Adipocyte (in vitro differentiated cells): ENCODE measurements around the gene CREB3L1.

Source experiments
- DNase-seq: peaks from one replicate; pipeline ENCODE4 v3.0.0-alpha.2; 2015; ENCODE audit warnings: low read depth
- H3K27me3 ChIP-seq: replicated peaks from 2 replicates; pipeline ENCODE4 v1.7.0; 2013; ENCODE audit warnings: mild to moderate bottlenecking, low read length, moderate library complexity; ENCODE audit not compliant: control insufficient read depth, insufficient read depth
- H3K36me3 ChIP-seq: 2 replicates; pipeline ENCODE4 v1.7.0; 2013; ENCODE audit warnings: low read length, mild to moderate bottlenecking, moderate library complexity; ENCODE audit not compliant: control insufficient read depth, insufficient read depth, severe bottlenecking
- H3K4me1 ChIP-seq: 2 replicates; pipeline ENCODE4 v1.7.0; 2013; ENCODE audit warnings: mild to moderate bottlenecking, low read length, moderate library complexity; ENCODE audit not compliant: control insufficient read depth, insufficient read depth
- H3K4me3 ChIP-seq: 2 replicates; pipeline ENCODE4 v1.7.0; 2013; ENCODE audit warnings: mild to moderate bottlenecking, low read length, moderate library complexity
- H3K9ac ChIP-seq: 2 replicates; pipeline ENCODE4 v1.7.0; 2013; ENCODE audit warnings: mild to moderate bottlenecking, low read length, moderate library complexity
- H3K9me3 ChIP-seq: 2 replicates; pipeline ENCODE4 v1.7.0; 2013; ENCODE audit warnings: mild to moderate bottlenecking, low read length, moderate library complexity; ENCODE audit not compliant: control insufficient read depth

CREB3L1 gene

GRCh38 chr11:46293066-46293465 is 15.6 kb downstream of the CREB3L1 start:
- Histone ChIP-seq H3K9me3 (no peaks in the 10 kb centered on the region), H3K9ac (peak overlapping the region; percentile 86), H3K36me3 (no peaks in the 10 kb centered on the region), H3K4me3 (no peak overlapping the region), H3K27me3 (no peaks in the 10 kb centered on the region), H3K4me1 (peaks cover 79% of the 10 kb centered on the region)
- no peak for DNase-seq

- no peaks in the 10 kb centered on the region for H3K36me3 ChIP-seq
- peak overlapping the region; percentile 10 for H3K4me3 ChIP-seq
- peaks cover 83% of the 10 kb centered on the region for H3K4me1 ChIP-seq
- no peaks in the 10 kb centered on the region for H3K9me3 ChIP-seq
- no peaks in the 10 kb centered on the region for H3K27me3 ChIP-seq
- peak overlapping the region; percentile 86 for H3K9ac ChIP-seq
- peak; percentile 84 for DNase-seq
Measured at GRCh38 chr11:46293641-46294103, 16.2 kb downstream of the CREB3L1 start.

GRCh38 chr11:46294365-46295309 is 17.2 kb downstream of the CREB3L1 start:
- no peaks in the 10 kb centered on the region for H3K36me3 ChIP-seq
- DNase-seq: peak; percentile 92
- H3K9ac ChIP-seq: peak overlapping the region; percentile 86
- H3K27me3 ChIP-seq: no peaks in the 10 kb centered on the region
- H3K4me3 ChIP-seq: peak overlapping the region; percentile 82
- no peaks in the 10 kb centered on the region for H3K9me3 ChIP-seq
- H3K4me1 ChIP-seq: peaks cover 86% of the 10 kb centered on the region

- Histone ChIP-seq H3K9me3 (no peaks in the 10 kb centered on the region), H3K9ac (peak overlapping the region; percentile 86), H3K27me3 (no peaks in the 10 kb centered on the region), H3K4me1 (peaks cover 84% of the 10 kb centered on the region), H3K36me3 (peaks cover 5% of the 10 kb centered on the region), H3K4me3 (peak overlapping the region; percentile 82)
- DNase-seq: peak; percentile 92
Measured at GRCh38 chr11:46295312-46296058, 18.0 kb downstream of the CREB3L1 start.

GRCh38 chr11:46296059-46296527 is 18.6 kb downstream of the CREB3L1 start:
- Histone ChIP-seq H3K36me3 (peaks cover 5% of the 10 kb centered on the region), H3K9ac (peak overlapping the region; percentile 86), H3K4me1 (peaks cover 79% of the 10 kb centered on the region), H3K4me3 (peak overlapping the region; percentile 82), H3K9me3 (no peaks in the 10 kb centered on the region), H3K27me3 (no peaks in the 10 kb centered on the region)
- DNase-seq: no peak

DNA sequence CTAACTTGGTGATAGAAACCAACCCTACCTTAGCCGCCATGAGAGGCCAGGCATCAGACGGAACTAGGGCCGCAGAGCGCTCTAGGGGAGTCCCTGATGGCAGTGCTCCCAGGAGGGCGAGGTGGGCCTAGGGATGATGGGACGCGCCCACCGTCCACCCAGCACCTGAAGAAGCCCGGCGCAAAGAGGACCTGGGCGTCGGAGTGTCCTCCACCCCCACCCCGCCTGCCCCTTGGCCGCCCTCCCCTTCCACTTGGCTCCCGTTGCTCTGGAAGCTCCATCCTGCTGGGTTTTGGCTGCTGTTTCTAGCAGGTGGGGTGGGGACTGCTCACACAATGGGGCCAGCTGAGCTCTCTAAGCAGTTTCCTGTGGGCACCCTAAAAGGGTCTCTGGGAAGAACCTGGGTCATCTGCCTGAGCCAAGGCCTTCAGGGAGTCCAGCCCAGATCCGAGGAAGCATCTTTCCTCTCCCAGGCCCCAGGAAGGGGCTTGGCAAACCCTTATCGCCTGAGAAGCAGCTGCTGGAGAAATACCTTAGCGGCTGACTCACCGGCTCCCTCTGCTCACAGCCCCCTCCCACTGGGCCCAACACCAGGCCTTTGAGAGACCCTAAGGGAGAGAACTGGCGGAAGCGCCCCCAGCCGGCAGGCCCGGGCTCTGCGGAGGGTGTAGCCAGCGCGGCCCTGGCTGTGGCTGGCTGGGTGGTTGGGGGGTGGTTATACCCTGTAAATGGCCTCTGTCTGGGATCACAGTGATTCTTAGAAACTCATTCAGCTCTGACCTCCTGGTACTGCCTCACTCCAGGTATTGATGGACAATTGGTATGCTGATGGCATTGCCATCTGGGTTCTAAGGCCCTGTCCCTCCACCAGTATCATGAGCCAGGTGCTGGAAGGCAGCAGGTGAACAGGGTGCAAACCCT is 19.3 kb downstream of the CREB3L1 start:
- H3K36me3 ChIP-seq: peaks cover 5% of the 10 kb centered on the region
- no peaks in the 10 kb centered on the region for H3K27me3 ChIP-seq
- peak overlapping the region; percentile 86 for H3K9ac ChIP-seq
- H3K4me3 ChIP-seq: peak overlapping the region; percentile 82
- DNase-seq: peak; percentile 94
- no peaks in the 10 kb centered on the region for H3K9me3 ChIP-seq
- H3K4me1 ChIP-seq: peaks cover 72% of the 10 kb centered on the region

DNA sequence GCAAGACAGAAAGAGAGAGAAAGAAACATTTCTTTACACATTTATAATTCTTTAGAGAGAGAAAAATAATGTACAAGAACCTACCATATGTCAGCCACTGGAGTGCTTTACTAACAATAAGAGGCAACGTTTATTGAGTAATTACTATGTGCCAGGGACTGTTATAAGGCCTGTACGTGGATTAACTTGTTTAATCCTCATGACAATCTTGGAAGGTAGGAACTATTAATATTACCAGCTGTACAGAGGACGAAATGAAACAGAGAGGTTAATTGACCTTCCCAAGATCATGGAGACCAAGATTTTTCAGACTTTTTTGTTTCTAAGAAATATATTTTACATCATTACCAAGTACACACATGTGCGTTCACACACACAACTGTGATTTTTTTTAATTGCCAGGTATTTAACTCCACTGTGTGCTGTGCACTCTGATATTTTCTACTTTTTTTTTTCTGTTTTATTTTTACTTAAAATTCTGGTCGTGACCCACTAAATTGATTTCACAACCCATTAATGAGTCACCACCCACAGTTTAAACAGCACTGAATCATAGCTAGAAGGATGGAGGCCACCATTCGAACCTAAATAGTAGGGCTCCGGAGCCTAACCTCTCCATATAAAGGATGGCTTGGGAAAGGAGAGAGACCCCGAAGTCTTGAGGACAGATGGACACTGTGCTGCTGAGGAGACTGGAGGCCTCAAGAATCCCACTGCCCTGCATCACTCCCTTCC is 21.4 kb downstream of the CREB3L1 start:
- H3K36me3 ChIP-seq: peaks cover 19% of the 10 kb centered on the region
- H3K4me1 ChIP-seq: peaks cover 51% of the 10 kb centered on the region
- no peaks in the 10 kb centered on the region for H3K27me3 ChIP-seq
- H3K4me3 ChIP-seq: peak overlapping the region; percentile 58
- peak overlapping the region; percentile 38 for H3K9ac ChIP-seq
- peak; percentile 91 for DNase-seq
- H3K9me3 ChIP-seq: no peaks in the 10 kb centered on the region

DNA sequence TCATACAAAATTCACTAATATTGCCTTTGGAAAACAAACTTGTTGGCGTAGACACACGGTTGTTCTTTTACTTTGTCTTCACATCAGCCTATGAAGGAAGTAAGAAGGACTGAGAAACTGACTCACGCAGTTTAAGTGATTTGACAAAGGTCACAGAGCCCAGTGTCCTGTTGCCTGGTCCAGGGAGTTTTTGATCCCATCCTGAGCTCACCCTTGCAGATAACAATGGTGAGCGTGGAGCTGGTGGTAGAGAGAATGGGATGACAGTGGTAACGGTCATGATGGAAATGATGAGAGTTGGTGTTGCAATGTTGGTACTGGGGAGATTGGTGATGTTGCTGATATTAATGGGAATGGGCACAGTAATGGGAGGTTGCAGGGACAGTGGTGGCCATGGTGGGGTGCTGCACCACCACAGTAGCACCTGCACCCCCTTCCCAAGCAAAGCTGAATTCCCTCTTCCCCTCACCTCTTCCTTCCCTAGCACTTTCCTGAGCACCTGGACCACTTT is 22.0 kb downstream of the CREB3L1 start:
- H3K27me3 ChIP-seq: no peaks in the 10 kb centered on the region
- no peak for DNase-seq
- peaks cover 45% of the 10 kb centered on the region for H3K4me1 ChIP-seq
- H3K9me3 ChIP-seq: no peaks in the 10 kb centered on the region
- H3K36me3 ChIP-seq: peaks cover 19% of the 10 kb centered on the region
- peak overlapping the region; percentile 38 for H3K9ac ChIP-seq
- peak overlapping the region; percentile 58 for H3K4me3 ChIP-seq

DNA sequence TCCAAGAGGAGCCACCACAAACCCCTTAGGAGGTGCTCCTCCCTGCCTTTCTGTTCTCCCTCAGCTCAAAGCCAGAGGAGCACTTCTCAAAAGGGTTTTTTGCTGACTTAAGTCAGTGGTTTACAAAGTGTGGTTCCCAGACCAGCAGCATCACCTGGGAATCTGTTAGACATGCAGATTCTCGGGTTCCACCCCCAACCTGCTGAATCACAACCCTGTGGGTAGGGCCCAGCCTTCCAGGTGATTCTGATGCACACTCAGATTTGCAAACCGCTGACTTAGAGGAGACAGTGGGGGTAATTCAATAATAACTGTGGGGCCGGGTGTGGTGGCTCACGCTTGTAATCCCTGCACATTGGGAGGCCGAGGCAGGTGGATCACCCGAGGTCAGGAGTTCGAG is 22.8 kb downstream of the CREB3L1 start:
- H3K36me3 ChIP-seq: peaks cover 19% of the 10 kb centered on the region

DNA sequence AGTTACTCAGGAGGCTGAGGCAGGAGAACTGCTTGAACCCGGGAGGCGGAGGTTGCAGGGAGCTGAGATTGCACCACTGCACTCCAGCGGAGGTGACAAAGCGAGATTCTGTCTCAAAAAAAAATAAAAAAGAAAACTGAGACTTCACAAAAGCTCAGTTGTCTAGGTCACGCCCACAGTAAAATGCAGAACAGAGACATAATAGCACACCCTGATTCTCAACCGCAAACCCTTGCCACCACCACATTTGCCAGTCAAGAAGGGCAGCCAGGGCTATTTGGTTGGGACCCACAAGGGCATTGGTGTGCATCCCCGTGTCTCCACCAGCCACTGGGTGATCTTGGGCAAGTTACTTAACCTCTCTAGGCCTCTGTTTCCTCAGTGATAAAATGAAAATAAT is 25.4 kb downstream of the CREB3L1 start:
- Histone ChIP-seq H3K4me3 (no peak overlapping the region), H3K36me3 (peaks cover 27% of the 10 kb centered on the region)
- no peak for DNase-seq

More for the DNA sequence above, 22.8 kb downstream of the CREB3L1 start:
- DNase-seq: no peak
- Histone ChIP-seq H3K9ac (no peak overlapping the region), H3K9me3 (no peaks in the 10 kb centered on the region), H3K4me3 (no peak overlapping the region), H3K4me1 (peaks cover 38% of the 10 kb centered on the region), H3K27me3 (no peaks in the 10 kb centered on the region)

More for the DNA sequence above, 25.4 kb downstream of the CREB3L1 start:
- Histone ChIP-seq H3K9ac (no peak overlapping the region), H3K4me1 (peaks cover 30% of the 10 kb centered on the region), H3K9me3 (no peaks in the 10 kb centered on the region), H3K27me3 (no peaks in the 10 kb centered on the region)
